Measurements from ENCODE around the gene SUGCT. TPM values are rescaled to one million over a fixed set of nuclear protein-coding genes. Genes with fewer than 3 reads are reported as not detected.

SUGCT gene
- total and polyA plus RNA-seq, 5 donors from 2014 or later: 0.52 to 3.1 (median 1.5) TPM; not detected in 1

- H3K36me3 Mint-ChIP-seq: no peaks in the 10 kb centered on the region
- DNase-seq: no peak
- no peak overlapping the region for H3K4me3 Mint-ChIP-seq
Observed at GRCh38 chr7:40720416-40720815, 585.6 kb downstream of the SUGCT start.

GRCh38 chr7:40721342-40721949, 586.6 kb downstream of the SUGCT start:
- H3K27ac Mint-ChIP-seq: no peak overlapping the region
- Histone ChIP-seq H3K27ac (ENCODE audit: insufficient read depth, low read length, poor library complexity, severe bottlenecking) (no peak overlapping the region), H3K4me3 (ENCODE audit: low read depth, low read length) (no peak overlapping the region), H3K36me3 (ENCODE audit: control insufficient read depth, insufficient read depth, low read length) (no peaks in the 10 kb centered on the region), H3K9me3 (ENCODE audit: control insufficient read depth in 2 of 2, low read length in 2 of 2) (no peaks in the 10 kb centered on the region), H3K4me1 (ENCODE audit: control insufficient read depth, insufficient read depth, low read length, poor library complexity, severe bottlenecking) (no peaks in the 10 kb centered on the region), H3K27me3 (ENCODE audit: control insufficient read depth, insufficient read depth, low read length) (no peaks in the 10 kb centered on the region)
- H3K4me3 Mint-ChIP-seq: no peak overlapping the region
- no peaks in the 10 kb centered on the region for H3K4me1 Mint-ChIP-seq
- DNase-seq (no peak), ATAC-seq (ENCODE audit: low read depth in 2 of 2) (no peak)
- H3K36me3 Mint-ChIP-seq: no peaks in the 10 kb centered on the region
- peaks cover 0 to 4% (median 0%) of the 10 kb centered on the region in 7 donors for H3K9me3 Mint-ChIP-seq
- no peaks in the 10 kb centered on the region for H3K27me3 Mint-ChIP-seq

More at GRCh38 chr7:40720416-40720815, 585.6 kb downstream of the SUGCT start:
- no peaks in the 10 kb centered on the region for H3K36me3 ChIP-seq (ENCODE audit: control insufficient read depth, insufficient read depth, low read length)
- Mint-ChIP-seq H3K27ac (no peak overlapping the region), H3K27me3 (no peaks in the 10 kb centered on the region), H3K4me1 (no peaks in the 10 kb centered on the region), H3K9me3 (peaks cover 0 to 4% (median 0%) of the 10 kb centered on the region in 7 donors)
- no peak overlapping the region for H3K27ac ChIP-seq (ENCODE audit: insufficient read depth, low read length, poor library complexity, severe bottlenecking)
- no peaks in the 10 kb centered on the region for H3K4me1 ChIP-seq (ENCODE audit: control insufficient read depth, insufficient read depth, low read length, poor library complexity, severe bottlenecking)
- no peak overlapping the region for H3K4me3 ChIP-seq (ENCODE audit: low read depth, low read length)
- no peak for ATAC-seq (ENCODE audit: low read depth in 2 of 2)
- H3K27me3 ChIP-seq (ENCODE audit: control insufficient read depth, insufficient read depth, low read length): no peaks in the 10 kb centered on the region
- H3K9me3 ChIP-seq (ENCODE audit: control insufficient read depth in 2 of 2, low read length in 2 of 2): no peaks in the 10 kb centered on the region

- DNase-seq: no peak
- H3K4me1 ChIP-seq (ENCODE audit: control insufficient read depth, insufficient read depth, low read length, poor library complexity, severe bottlenecking): no peaks in the 10 kb centered on the region
- no peak overlapping the region for H3K27ac ChIP-seq (ENCODE audit: insufficient read depth, low read length, poor library complexity, severe bottlenecking)
- Mint-ChIP-seq H3K27me3 (no peaks in the 10 kb centered on the region), H3K4me3 (no peak overlapping the region), H3K27ac (no peak overlapping the region), H3K4me1 (no peaks in the 10 kb centered on the region), H3K36me3 (no peaks in the 10 kb centered on the region), H3K9me3 (peaks cover 0 to 4% (median 0%) of the 10 kb centered on the region in 7 donors)
- H3K27me3 ChIP-seq (ENCODE audit: control insufficient read depth, insufficient read depth, low read length): no peaks in the 10 kb centered on the region
- no peak overlapping the region for H3K4me3 ChIP-seq (ENCODE audit: low read depth, low read length)
- H3K36me3 ChIP-seq (ENCODE audit: control insufficient read depth, insufficient read depth, low read length): no peaks in the 10 kb centered on the region
- ATAC-seq (ENCODE audit: low read depth in 2 of 2): no peak
- no peaks in the 10 kb centered on the region for H3K9me3 ChIP-seq (ENCODE audit: control insufficient read depth in 2 of 2, low read length in 2 of 2)
Observed at GRCh38 chr7:40722242-40722641, 587.4 kb downstream of the SUGCT start.

GRCh38 chr7:40723829-40724228, 589.0 kb downstream of the SUGCT start:
- Mint-ChIP-seq H3K36me3 (no peaks in the 10 kb centered on the region), H3K9me3 (peaks cover 0 to 4% (median 0%) of the 10 kb centered on the region in 7 donors), H3K27ac (no peak overlapping the region), H3K27me3 (no peaks in the 10 kb centered on the region), H3K4me1 (no peaks in the 10 kb centered on the region), H3K4me3 (no peak overlapping the region)
- Histone ChIP-seq H3K9me3 (ENCODE audit: control insufficient read depth in 2 of 2, low read length in 2 of 2) (no peaks in the 10 kb centered on the region), H3K27ac (ENCODE audit: insufficient read depth, low read length, poor library complexity, severe bottlenecking) (no peak overlapping the region), H3K36me3 (ENCODE audit: control insufficient read depth, insufficient read depth, low read length) (no peaks in the 10 kb centered on the region), H3K4me1 (ENCODE audit: control insufficient read depth, insufficient read depth, low read length, poor library complexity, severe bottlenecking) (no peaks in the 10 kb centered on the region), H3K4me3 (ENCODE audit: low read depth, low read length) (no peak overlapping the region), H3K27me3 (ENCODE audit: control insufficient read depth, insufficient read depth, low read length) (no peaks in the 10 kb centered on the region)
- ATAC-seq (ENCODE audit: low read depth in 2 of 2) (no peak), DNase-seq (no peak)

- ATAC-seq (ENCODE audit: low read depth in 2 of 2): no peak
- Mint-ChIP-seq H3K27ac (no peak overlapping the region), H3K4me1 (no peaks in the 10 kb centered on the region), H3K27me3 (no peaks in the 10 kb centered on the region), H3K4me3 (no peak overlapping the region), H3K36me3 (no peaks in the 10 kb centered on the region), H3K9me3 (peaks cover 0 to 6% (median 2%) of the 10 kb centered on the region in 7 donors)
- no peak overlapping the region for H3K27ac ChIP-seq (ENCODE audit: insufficient read depth, low read length, poor library complexity, severe bottlenecking)
- H3K4me3 ChIP-seq (ENCODE audit: low read depth, low read length): no peak overlapping the region
- DNase-seq: no peak
- H3K4me1 ChIP-seq (ENCODE audit: control insufficient read depth, insufficient read depth, low read length, poor library complexity, severe bottlenecking): no peaks in the 10 kb centered on the region
- no peaks in the 10 kb centered on the region for H3K9me3 ChIP-seq (ENCODE audit: control insufficient read depth in 2 of 2, low read length in 2 of 2)
- H3K27me3 ChIP-seq (ENCODE audit: control insufficient read depth, insufficient read depth, low read length): no peaks in the 10 kb centered on the region
- no peaks in the 10 kb centered on the region for H3K36me3 ChIP-seq (ENCODE audit: control insufficient read depth, insufficient read depth, low read length)
Observed at GRCh38 chr7:40726559-40726958, 591.8 kb downstream of the SUGCT start.

- no peak overlapping the region for H3K27ac ChIP-seq (ENCODE audit: insufficient read depth, low read length, poor library complexity, severe bottlenecking)
- no peaks in the 10 kb centered on the region for H3K27me3 ChIP-seq (ENCODE audit: control insufficient read depth, insufficient read depth, low read length)
- no peak overlapping the region for H3K27ac Mint-ChIP-seq
- ATAC-seq (ENCODE audit: low read depth in 2 of 2) (no peak), DNase-seq (no peak)
- no peaks in the 10 kb centered on the region for H3K27me3 Mint-ChIP-seq
- H3K9me3 ChIP-seq (ENCODE audit: control insufficient read depth in 2 of 2, low read length in 2 of 2): no peaks in the 10 kb centered on the region
- no peaks in the 10 kb centered on the region for H3K36me3 Mint-ChIP-seq
- H3K4me1 ChIP-seq (ENCODE audit: control insufficient read depth, insufficient read depth, low read length, poor library complexity, severe bottlenecking): no peaks in the 10 kb centered on the region
- no peaks in the 10 kb centered on the region for H3K36me3 ChIP-seq (ENCODE audit: control insufficient read depth, insufficient read depth, low read length)
- peaks cover 0 to 10% (median 4%) of the 10 kb centered on the region in 7 donors for H3K9me3 Mint-ChIP-seq
- no peak overlapping the region for H3K4me3 ChIP-seq (ENCODE audit: low read depth, low read length)
- H3K4me3 Mint-ChIP-seq: no peak overlapping the region
- H3K4me1 Mint-ChIP-seq: no peaks in the 10 kb centered on the region
Observed at GRCh38 chr7:40733114-40733513, 598.3 kb downstream of the SUGCT start.

GRCh38 chr7:40733578-40733977, 598.8 kb downstream of the SUGCT start:
- Mint-ChIP-seq H3K36me3 (no peaks in the 10 kb centered on the region), H3K4me1 (no peaks in the 10 kb centered on the region)

GRCh38 chr7:40739257-40739656, 604.5 kb downstream of the SUGCT start:
- Mint-ChIP-seq H3K27me3 (no peaks in the 10 kb centered on the region), H3K36me3 (no peaks in the 10 kb centered on the region), H3K4me3 (no peak overlapping the region), H3K27ac (no peak overlapping the region), H3K4me1 (no peaks in the 10 kb centered on the region), H3K9me3 (peaks cover 0 to 6% (median 1%) of the 10 kb centered on the region in 7 donors)
- no peaks in the 10 kb centered on the region for H3K27me3 ChIP-seq (ENCODE audit: control insufficient read depth, insufficient read depth, low read length)
- no peaks in the 10 kb centered on the region for H3K9me3 ChIP-seq (ENCODE audit: control insufficient read depth in 2 of 2, low read length in 2 of 2)
- H3K27ac ChIP-seq (ENCODE audit: insufficient read depth, low read length, poor library complexity, severe bottlenecking): no peak overlapping the region
- H3K4me1 ChIP-seq (ENCODE audit: control insufficient read depth, insufficient read depth, low read length, poor library complexity, severe bottlenecking): no peaks in the 10 kb centered on the region
- no peak overlapping the region for H3K4me3 ChIP-seq (ENCODE audit: low read depth, low read length)
- ATAC-seq (ENCODE audit: low read depth in 2 of 2): no peak
- DNase-seq: no peak
- no peaks in the 10 kb centered on the region for H3K36me3 ChIP-seq (ENCODE audit: control insufficient read depth, insufficient read depth, low read length)

More at GRCh38 chr7:40733578-40733977, 598.8 kb downstream of the SUGCT start:
- Histone ChIP-seq H3K36me3 (ENCODE audit: control insufficient read depth, insufficient read depth, low read length) (no peaks in the 10 kb centered on the region), H3K4me1 (ENCODE audit: control insufficient read depth, insufficient read depth, low read length, poor library complexity, severe bottlenecking) (no peaks in the 10 kb centered on the region), H3K4me3 (ENCODE audit: low read depth, low read length) (no peak overlapping the region), H3K27ac (ENCODE audit: insufficient read depth, low read length, poor library complexity, severe bottlenecking) (no peak overlapping the region), H3K9me3 (ENCODE audit: control insufficient read depth in 2 of 2, low read length in 2 of 2) (no peaks in the 10 kb centered on the region), H3K27me3 (ENCODE audit: control insufficient read depth, insufficient read depth, low read length) (no peaks in the 10 kb centered on the region)
- H3K9me3 Mint-ChIP-seq: peaks cover 0 to 10% (median 4%) of the 10 kb centered on the region in 7 donors
- H3K4me3 Mint-ChIP-seq: no peak overlapping the region
- ATAC-seq (ENCODE audit: low read depth in 2 of 2) (no peak), DNase-seq (no peak)
- no peak overlapping the region for H3K27ac Mint-ChIP-seq
- no peaks in the 10 kb centered on the region for H3K27me3 Mint-ChIP-seq

Measured in CD4-positive, CD25-positive, alpha-beta regulatory T cell (primary cell).